ENCODE data around the gene FCRL3.

FCRL3 gene

GRCh38 chr1:157682710-157683437 lies 17.7 kb downstream of the FCRL3 start:
- no peak for DNase-seq

- no peak for DNase-seq
Measured at GRCh38 chr1:157678721-157679120, 21.8 kb downstream of the FCRL3 start.

GRCh38 chr1:157673008-157673407 lies 27.6 kb downstream of the FCRL3 start:
- no peak for DNase-seq

- DNase-seq: no peak
Measured at GRCh38 chr1:157671895-157672294, 28.7 kb downstream of the FCRL3 start.

- no peak for DNase-seq
Measured at GRCh38 chr1:157659576-157660247, 40.9 kb downstream of the FCRL3 start.

GRCh38 chr1:157658571-157658970 lies 42.0 kb downstream of the FCRL3 start:
- DNase-seq: no peak

- DNase-seq: no peak
Measured at GRCh38 chr1:157653494-157653873, 47.1 kb downstream of the FCRL3 start.

GRCh38 chr1:157652859-157653493 lies 47.6 kb downstream of the FCRL3 start:
- no peak for DNase-seq

GRCh38 chr1:157648317-157648716 lies 52.3 kb downstream of the FCRL3 start:
- no peak for DNase-seq

- no peak for DNase-seq
Measured at GRCh38 chr1:157646144-157646543, 54.4 kb downstream of the FCRL3 start.

GRCh38 chr1:157641177-157641576 lies 59.4 kb downstream of the FCRL3 start:
- no peak for DNase-seq

GRCh38 chr1:157639800-157640199 lies 60.8 kb downstream of the FCRL3 start:
- DNase-seq: no peak

GRCh38 chr1:157628773-157629172 lies 71.8 kb downstream of the FCRL3 start:
- no peak for DNase-seq

All from stimulated activated CD8-positive, alpha-beta memory T cell treated with anti-CD3 and anti-CD28 coated beads, Interleukin-4, amount 100 ng/mL, for 48 hours (primary cell).